Cardiac fibroblast (primary cell): ENCODE measurements around the gene MARK2.

Experiments used
- DNase-seq, 2 donors: peaks; one replicate each; pipeline versions ENCODE4 v3.0.0 to v3.0.0-alpha.2; 2010; ENCODE audit warnings: low read depth in 2 of 2
- H3K4me3 ChIP-seq, 2 donors: replicated peaks in 1 of 2; 1 replicate in 1 of 2; 2 replicates in 1 of 2; pipeline ENCODE4 v1.5.1; 2011; ENCODE audit warnings: low read depth in 2 of 2, low read length in 2 of 2, mild to moderate bottlenecking in 2 of 2, moderate library complexity in 1 of 2
- CTCF ChIP-seq: IDR thresholded peaks from one replicate; pipeline ENCODE4 v1.5.1; 2011; ENCODE audit warnings: low read depth, mild to moderate bottlenecking, low read length, inconsistent platforms

The MARK2 gene

GRCh38 chr11:63958008-63958407 lies 119.1 kb downstream of the MARK2 start:
- no peak for TF ChIP-seq CTCF
- no peak overlapping the region for H3K4me3 ChIP-seq
- DNase-seq, result no peak
